HFFc6 (cell line): ENCODE measurements around the gene EPN3. TPM values are rescaled to one million over a fixed set of nuclear protein-coding genes. Genes with fewer than 3 reads are reported as not detected.

Experiments used
- DNase-seq: peaks from one replicate; pipeline ENCODE4 v3.0.0-alpha.2; 2018
- H3K27ac Mint-ChIP-seq: 2 replicates; pipeline ENCODE4 v1.8.0; 2020; ENCODE audit warnings: mild to moderate bottlenecking, mixed read lengths
- H3K27me3 Mint-ChIP-seq: 2 replicates; pipeline ENCODE4 v1.8.0; 2021; ENCODE audit warnings: mild to moderate bottlenecking, moderate library complexity, mixed read lengths; ENCODE audit not compliant: insufficient read depth
- H3K36me3 Mint-ChIP-seq: 2 replicates; pipeline ENCODE4 v1.8.0; 2021; ENCODE audit warnings: low read depth, mixed read lengths
- H3K4me1 Mint-ChIP-seq: 2 replicates; pipeline ENCODE4 v1.8.0; 2020; ENCODE audit warnings: low read depth, mixed read lengths
- H3K4me3 Mint-ChIP-seq: 2 replicates; pipeline ENCODE4 v1.8.0; 2020; ENCODE audit warnings: mild to moderate bottlenecking, moderate library complexity, mixed read lengths
- H3K9me3 Mint-ChIP-seq: 2 replicates; pipeline ENCODE4 v1.8.0; 2020; ENCODE audit warnings: mild to moderate bottlenecking, mixed read lengths
- total RNA-seq, 6 experiments: library from RNA; stranded (reverse); fragmentation: NEBNext Ultra II Directional; extraction: Animal tissue kit (Norgen Biotek cat#: 25700); gene quantifications; 2 replicates in 1 of 6; 3 replicates in 5 of 6; pipeline ENCODE4 v1.2.3, GENCODE V29; 2021
- TF ChIP-seq, protein P1 (sequence below): fragments of 200-600 bp; sonication (generic); IDR thresholded peaks from 2 replicates; pipeline ENCODE4 v1.5.0; 2021; ENCODE audit warnings: antibody characterized with exemption, mild to moderate bottlenecking

Gene EPN3
- total RNA-seq, 6 experiments from 2014 or later, result 0.05 TPM; not detected in 5

DNA sequence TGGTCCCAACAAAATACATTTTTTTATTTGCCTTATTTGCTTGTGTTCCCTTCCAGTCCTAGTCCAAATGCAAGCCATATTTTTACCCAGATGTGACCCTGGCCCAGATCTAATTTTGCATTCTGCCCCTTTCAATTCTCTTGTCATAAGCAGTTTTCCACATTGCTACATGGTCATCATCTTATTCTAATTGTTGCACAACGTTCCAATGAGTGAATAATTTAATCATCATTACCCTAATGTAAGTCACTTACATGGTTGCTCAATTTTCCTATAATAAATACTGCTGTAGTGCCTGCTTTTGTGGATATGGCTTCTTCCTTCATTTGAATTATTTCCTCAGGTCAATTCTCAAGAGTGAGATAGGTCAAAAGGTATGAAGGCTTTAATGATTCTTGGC, 41.0 kb upstream of the EPN3 start:
- no peaks in the 10 kb centered on the region for H3K9me3 Mint-ChIP-seq
- DNase-seq, result no peak
- TF ChIP-seq, protein P1, sequence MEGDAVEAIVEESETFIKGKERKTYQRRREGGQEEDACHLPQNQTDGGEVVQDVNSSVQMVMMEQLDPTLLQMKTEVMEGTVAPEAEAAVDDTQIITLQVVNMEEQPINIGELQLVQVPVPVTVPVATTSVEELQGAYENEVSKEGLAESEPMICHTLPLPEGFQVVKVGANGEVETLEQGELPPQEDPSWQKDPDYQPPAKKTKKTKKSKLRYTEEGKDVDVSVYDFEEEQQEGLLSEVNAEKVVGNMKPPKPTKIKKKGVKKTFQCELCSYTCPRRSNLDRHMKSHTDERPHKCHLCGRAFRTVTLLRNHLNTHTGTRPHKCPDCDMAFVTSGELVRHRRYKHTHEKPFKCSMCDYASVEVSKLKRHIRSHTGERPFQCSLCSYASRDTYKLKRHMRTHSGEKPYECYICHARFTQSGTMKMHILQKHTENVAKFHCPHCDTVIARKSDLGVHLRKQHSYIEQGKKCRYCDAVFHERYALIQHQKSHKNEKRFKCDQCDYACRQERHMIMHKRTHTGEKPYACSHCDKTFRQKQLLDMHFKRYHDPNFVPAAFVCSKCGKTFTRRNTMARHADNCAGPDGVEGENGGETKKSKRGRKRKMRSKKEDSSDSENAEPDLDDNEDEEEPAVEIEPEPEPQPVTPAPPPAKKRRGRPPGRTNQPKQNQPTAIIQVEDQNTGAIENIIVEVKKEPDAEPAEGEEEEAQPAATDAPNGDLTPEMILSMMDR, result no peak
- H3K4me1 Mint-ChIP-seq, result peaks cover 21% of the 10 kb centered on the region
- H3K27ac Mint-ChIP-seq, result no peak overlapping the region
- H3K36me3 Mint-ChIP-seq, result no peaks in the 10 kb centered on the region
- no peak overlapping the region for H3K4me3 Mint-ChIP-seq
- H3K27me3 Mint-ChIP-seq, result peaks cover 7% of the 10 kb centered on the region

DNA sequence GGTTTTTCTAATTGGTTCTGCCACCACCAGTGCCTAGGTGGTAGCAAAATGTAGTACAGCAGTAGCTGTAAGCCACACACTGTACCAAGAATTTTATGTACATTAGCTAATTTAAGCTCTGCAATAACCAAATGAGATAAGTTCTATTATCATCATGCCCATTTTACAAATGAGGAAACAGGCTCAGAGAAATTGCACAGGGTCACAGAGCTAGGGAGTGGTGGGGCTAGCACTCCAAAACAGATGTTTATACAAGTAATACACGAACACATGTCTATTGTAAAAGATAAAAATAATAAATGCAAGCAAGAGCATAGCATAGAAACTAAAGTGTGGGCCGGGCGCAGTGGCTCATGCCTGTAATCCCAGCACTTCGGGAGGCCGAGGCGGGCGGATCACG, 40.3 kb upstream of the EPN3 start:
- DNase-seq, result no peak
- H3K27ac Mint-ChIP-seq, result no peak overlapping the region
- H3K27me3 Mint-ChIP-seq, result peaks cover 7% of the 10 kb centered on the region
- H3K4me1 Mint-ChIP-seq, result peaks cover 21% of the 10 kb centered on the region
- no peaks in the 10 kb centered on the region for H3K9me3 Mint-ChIP-seq
- no peaks in the 10 kb centered on the region for H3K36me3 Mint-ChIP-seq
- no peak overlapping the region for H3K4me3 Mint-ChIP-seq
- TF ChIP-seq, protein P1, result no peak

DNA sequence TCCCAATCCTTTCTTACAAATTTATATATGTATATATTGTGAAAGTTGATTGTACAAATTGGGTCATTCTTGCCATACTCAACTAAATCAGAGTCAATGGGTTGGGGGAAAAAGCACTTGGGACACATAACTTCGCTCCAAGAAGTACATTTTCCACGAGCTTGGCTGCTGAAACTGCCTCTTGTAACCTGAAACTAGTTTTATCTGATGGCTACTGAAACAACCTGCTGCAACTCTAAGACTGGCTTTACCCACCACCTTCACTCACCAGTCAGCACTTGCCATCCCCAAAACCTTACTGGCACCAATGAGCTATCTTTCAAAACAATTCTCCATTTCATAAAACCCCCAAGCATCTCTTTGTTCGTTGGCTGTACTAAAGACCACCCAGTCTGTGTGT, 38.8 kb upstream of the EPN3 start:
- Mint-ChIP-seq H3K4me1 (peaks cover 8% of the 10 kb centered on the region), H3K4me3 (no peak overlapping the region), H3K9me3 (no peaks in the 10 kb centered on the region), H3K36me3 (no peaks in the 10 kb centered on the region), H3K27me3 (peaks cover 7% of the 10 kb centered on the region; the same call in 1 of the 2 replicates), H3K27ac (no peak overlapping the region)
- no peak for DNase-seq
- TF ChIP-seq, protein P1, result no peak

DNA sequence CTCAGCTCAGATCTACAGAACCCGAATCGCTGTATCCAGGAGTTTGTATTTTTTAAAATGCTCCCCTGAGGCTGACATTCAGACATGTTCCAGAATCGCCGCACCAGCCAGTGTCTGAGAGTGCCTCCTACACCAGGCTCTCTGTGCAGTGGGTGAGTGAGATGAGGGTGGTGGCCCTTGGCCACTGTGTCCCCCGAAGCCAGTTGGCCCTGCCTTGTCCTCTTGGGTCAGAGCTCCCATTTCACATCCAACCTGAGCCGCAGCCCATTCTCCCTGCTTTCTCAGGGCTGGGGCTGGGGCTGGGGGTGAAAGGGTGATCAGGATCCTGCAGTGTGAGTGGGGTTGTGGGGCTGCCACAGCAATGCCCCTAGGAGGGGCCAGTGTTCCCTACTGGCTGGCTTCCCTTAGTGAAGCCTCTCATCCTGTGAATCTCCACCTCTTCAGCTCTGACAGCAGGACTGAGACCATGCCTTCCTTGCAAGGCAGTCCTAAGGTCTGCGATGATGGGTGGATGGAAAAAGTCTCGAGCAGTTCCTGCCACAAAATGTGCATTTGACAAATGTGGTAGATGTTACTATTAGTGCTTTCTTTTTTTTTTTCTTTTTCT, 37.2 kb upstream of the EPN3 start:
- TF ChIP-seq, protein P1, result no peak
- no peak overlapping the region for H3K4me3 Mint-ChIP-seq
- no peak overlapping the region for H3K27ac Mint-ChIP-seq
- no peaks in the 10 kb centered on the region for H3K36me3 Mint-ChIP-seq
- peaks cover 10% of the 10 kb centered on the region; the same call in 1 of the 2 replicates for H3K27me3 Mint-ChIP-seq
- H3K4me1 Mint-ChIP-seq, result peaks cover 8% of the 10 kb centered on the region
- no peak for DNase-seq
- no peaks in the 10 kb centered on the region for H3K9me3 Mint-ChIP-seq

DNA sequence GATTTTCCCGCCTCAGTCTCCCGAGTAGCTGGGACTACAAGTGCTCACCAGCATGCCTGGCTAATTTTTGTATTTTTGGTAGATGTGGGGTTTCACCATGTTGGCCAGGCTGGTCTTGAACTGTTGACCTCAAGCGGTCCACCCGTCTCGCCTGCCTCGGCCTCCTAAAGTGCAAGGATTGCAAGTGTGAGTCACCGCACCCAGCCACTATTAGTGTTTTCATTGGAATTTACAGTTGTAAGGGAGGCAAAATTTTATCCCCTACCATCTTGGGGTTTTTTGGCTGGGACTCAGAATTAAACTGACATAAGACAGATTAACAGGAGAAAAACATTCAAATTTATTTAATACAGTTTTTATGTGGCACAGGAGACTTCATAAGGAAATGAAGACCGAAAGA, 36.6 kb upstream of the EPN3 start:
- H3K9me3 Mint-ChIP-seq, result no peaks in the 10 kb centered on the region
- no peak for DNase-seq
- H3K27ac Mint-ChIP-seq, result no peak overlapping the region
- TF ChIP-seq, protein P1, result no peak
- H3K4me3 Mint-ChIP-seq, result no peak overlapping the region
- peaks cover 8% of the 10 kb centered on the region for H3K4me1 Mint-ChIP-seq
- H3K36me3 Mint-ChIP-seq, result no peaks in the 10 kb centered on the region
- peaks cover 10% of the 10 kb centered on the region; the same call in 1 of the 2 replicates for H3K27me3 Mint-ChIP-seq
